Stimulated activated naive B cell treated with anti-CD40 and anti-IgM and Interleukin-4, amounts not matched to agents 10 μg/mL and 1 μg/mL and 100 μg/mL, for 72 hours (primary cell): ENCODE results near the gene SPOP.
A peak's percentile ranks its signal among the peaks of the same experiment; 100 is the strongest.
"Not testable (repeated sequence)": the region's sequence is repeated elsewhere in the genome, so short reads cannot be mapped to it uniquely, and the experiment has no call there.

Experiments
- ATAC-seq, 2 donors: fragments of 150-1000 bp; cut with Tn5 transposase; replicated peaks; 2 replicates each; pipeline ENCODE4 v1.10.0; 2021; ENCODE audit warnings: moderate library complexity in 1 of 2
- DNase-seq: peaks from one replicate; pipeline ENCODE4 v3.0.0; 2021
- H3K27ac Mint-ChIP-seq: one replicate; pipeline ENCODE4 v1.8.0; 2022; ENCODE audit warnings: mild to moderate bottlenecking, mixed read lengths
- H3K27me3 Mint-ChIP-seq, 2 donors: one replicate each; pipeline ENCODE4 v1.8.0; 2022; ENCODE audit warnings: mixed read lengths in 2 of 2
- H3K36me3 Mint-ChIP-seq, 2 donors: one replicate each; pipeline ENCODE4 v1.8.0; 2022; ENCODE audit warnings: mixed read lengths in 2 of 2, mild to moderate bottlenecking in 1 of 2
- H3K4me1 Mint-ChIP-seq, 2 donors: one replicate each; pipeline ENCODE4 v1.8.0; 2022; ENCODE audit warnings: mixed read lengths in 2 of 2, mild to moderate bottlenecking in 1 of 2
- H3K4me3 Mint-ChIP-seq, 2 donors: one replicate each; pipeline ENCODE4 v1.8.0; 2022; ENCODE audit warnings: mild to moderate bottlenecking in 2 of 2, mixed read lengths in 2 of 2, moderate library complexity in 1 of 2
- H3K9me3 Mint-ChIP-seq, 2 donors: one replicate each; pipeline ENCODE4 v1.8.0; 2022; ENCODE audit warnings: mixed read lengths in 2 of 2, mild to moderate bottlenecking in 1 of 2

SPOP gene

DNA sequence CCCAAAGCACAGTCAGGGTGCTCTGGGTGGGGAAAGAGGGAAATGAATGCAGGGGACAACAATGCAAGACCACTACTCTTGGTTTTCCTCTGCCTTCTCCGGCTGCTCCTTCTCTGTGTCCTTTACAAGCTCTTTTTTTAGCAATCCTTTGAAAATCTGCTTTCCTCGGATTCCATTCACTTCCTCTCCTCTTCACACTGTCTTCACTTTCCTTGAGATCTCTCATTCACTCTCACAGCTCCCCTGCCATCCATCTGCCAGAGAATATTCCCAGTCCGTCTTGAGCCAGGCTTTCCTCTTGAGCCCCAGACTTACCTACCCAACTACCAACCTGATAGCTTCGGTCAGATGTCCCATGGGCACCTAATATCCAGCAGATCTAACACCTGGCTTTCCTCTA, 11.0 kb upstream of the SPOP start:
- ATAC-seq, result no peak
- H3K27ac Mint-ChIP-seq, result peak overlapping the region; percentile 68
- H3K4me3 Mint-ChIP-seq, result no peak overlapping the region
- no peaks in the 10 kb centered on the region for H3K9me3 Mint-ChIP-seq
- H3K4me1 Mint-ChIP-seq, result peaks cover 14 to 20% of the 10 kb centered on the region in 2 donors
- H3K36me3 Mint-ChIP-seq, result no peaks in the 10 kb centered on the region
- peaks cover 0 to 4% of the 10 kb centered on the region in 2 donors for H3K27me3 Mint-ChIP-seq
- no peak for DNase-seq

- Mint-ChIP-seq H3K4me1 (peaks cover 14 to 20% of the 10 kb centered on the region in 2 donors), H3K4me3 (peak overlapping the region in 1 of 2 donors; percentile 1), H3K9me3 (no peaks in the 10 kb centered on the region), H3K36me3 (no peaks in the 10 kb centered on the region), H3K27me3 (peaks cover 0 to 4% of the 10 kb centered on the region in 2 donors), H3K27ac (peak overlapping the region; percentile 83)
- ATAC-seq (peak in 1 of 2 donors; percentile 41), DNase-seq (no peak)
Measured at GRCh38 chr17:49687878-49688491, 10.1 kb upstream of the SPOP start.

DNA sequence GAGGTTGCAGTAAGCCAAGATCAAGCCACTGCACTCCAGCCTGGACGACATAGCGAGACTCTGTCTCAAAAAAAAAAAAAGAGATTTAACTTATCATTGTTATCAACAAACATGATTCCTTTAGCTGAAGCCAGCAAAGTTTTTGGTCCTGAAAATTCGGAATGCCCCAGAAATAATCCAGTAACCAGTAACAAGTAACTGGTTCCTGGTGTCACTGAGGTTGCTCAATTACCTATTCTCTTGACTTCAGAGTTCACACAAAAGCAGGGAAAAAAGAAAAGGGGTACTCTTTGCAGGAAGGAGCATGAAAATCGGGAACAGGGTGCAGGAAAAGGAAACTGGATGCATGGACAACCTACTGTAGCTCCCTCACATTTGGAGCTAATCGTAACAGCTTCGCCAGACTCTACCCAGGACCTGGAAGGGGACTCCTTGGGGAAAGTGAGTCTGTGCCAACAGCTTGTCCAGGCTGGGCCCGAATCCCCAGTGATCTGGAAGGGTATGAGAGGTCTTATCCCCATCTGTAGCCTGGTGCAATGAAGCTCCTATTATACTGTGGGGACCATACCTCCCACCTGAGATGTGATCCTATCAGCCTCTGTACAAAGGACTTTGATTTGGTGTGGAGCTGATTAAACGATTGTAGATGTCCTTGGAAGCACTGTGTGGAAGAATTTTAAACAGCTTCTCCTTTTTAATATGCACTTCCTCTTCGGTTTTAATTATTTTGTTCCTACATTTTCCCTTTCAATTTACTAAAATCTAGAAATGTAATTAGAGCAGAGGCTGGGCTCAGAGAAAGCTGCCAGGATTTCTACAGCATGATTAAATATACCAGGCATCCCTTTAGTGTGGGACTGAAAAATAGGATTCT, 3.4 kb upstream of the SPOP start:
- ATAC-seq, result no peak
- no peak for DNase-seq
- H3K27me3 Mint-ChIP-seq, result peaks cover 0 to 7% of the 10 kb centered on the region in 2 donors
- peaks cover 0 to 2% of the 10 kb centered on the region in 2 donors for H3K9me3 Mint-ChIP-seq
- peak overlapping the region; percentile 25 for H3K27ac Mint-ChIP-seq
- no peak overlapping the region for H3K4me3 Mint-ChIP-seq
- H3K4me1 Mint-ChIP-seq, result peaks cover 10 to 13% of the 10 kb centered on the region in 2 donors
- H3K36me3 Mint-ChIP-seq, result peaks cover 4 to 11% of the 10 kb centered on the region in 2 donors

DNA sequence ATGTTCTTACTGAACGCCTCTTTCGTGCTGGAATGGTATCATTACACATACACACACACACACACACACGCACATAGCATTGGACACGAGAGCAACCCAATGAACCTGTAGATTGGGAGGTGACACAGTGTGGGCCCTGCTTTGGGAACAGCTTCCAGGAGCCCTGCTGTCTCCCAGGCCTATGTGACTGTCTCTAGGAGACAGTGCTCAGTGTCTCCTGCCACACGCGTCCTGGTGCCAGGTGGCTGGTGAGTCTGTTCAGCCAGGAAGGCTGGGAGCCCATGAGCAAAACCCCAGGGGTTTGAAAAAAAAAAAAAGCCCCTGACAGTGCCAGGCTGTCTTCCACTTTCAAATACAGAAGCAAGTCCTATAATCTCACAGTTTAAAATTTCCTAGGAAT, 2.4 kb upstream of the SPOP start:
- Mint-ChIP-seq H3K9me3 (peaks cover 0 to 2% of the 10 kb centered on the region in 2 donors), H3K4me3 (no peak overlapping the region), H3K27ac (no peak overlapping the region), H3K4me1 (peaks cover 16 to 24% of the 10 kb centered on the region in 2 donors), H3K36me3 (peaks cover 4 to 11% of the 10 kb centered on the region in 2 donors), H3K27me3 (peaks cover 0 to 7% of the 10 kb centered on the region in 2 donors)
- ATAC-seq (no peak), DNase-seq (no peak)

DNA sequence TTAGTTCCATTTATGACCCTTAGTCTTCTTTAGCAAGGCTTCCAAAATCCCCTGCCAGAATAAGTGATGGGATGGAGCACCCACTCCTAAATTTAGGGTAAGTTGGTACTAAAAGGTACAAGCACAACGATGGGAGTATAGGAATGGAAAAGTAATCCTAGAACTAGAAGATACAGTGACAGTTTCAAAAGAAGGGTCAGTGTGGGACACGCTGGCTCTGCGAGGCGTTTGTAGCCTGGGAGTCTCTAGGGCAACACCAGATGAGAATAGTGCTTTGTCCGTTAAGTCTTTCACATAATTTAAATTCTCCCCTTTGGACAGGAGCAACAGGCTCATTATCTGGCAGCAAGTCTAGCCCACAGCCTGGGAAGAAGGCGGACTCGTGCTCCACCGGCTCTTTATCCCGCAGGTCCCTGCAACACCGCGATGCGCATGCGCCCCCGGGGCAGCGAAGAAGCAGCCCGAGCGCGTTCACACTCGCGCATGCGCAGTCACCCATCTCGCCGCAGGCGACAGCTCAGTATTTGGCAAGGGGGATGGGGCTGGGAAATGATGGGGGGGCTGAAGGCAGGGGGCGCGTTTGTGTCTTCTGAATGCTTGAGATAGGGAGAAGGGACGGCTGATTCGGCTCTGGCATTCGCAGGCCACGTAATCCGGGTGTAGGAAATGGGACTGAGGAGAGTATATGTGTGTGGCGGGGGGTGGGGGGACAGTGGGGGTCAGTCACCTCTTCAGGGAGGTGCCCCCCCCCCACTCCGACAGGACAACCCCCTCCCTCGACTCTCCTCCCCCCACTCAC, 564 bp downstream of the SPOP start:
- peak; percentile 87 for DNase-seq
- ATAC-seq, result peak; percentile 63 to 67
- peaks cover 21 to 41% of the 10 kb centered on the region in 2 donors for H3K4me1 Mint-ChIP-seq
- H3K27me3 Mint-ChIP-seq, result peaks cover 0 to 7% of the 10 kb centered on the region in 2 donors
- peaks cover 12 to 26% of the 10 kb centered on the region in 2 donors for H3K36me3 Mint-ChIP-seq
- H3K4me3 Mint-ChIP-seq, result peak overlapping the region; percentile 83 to 90
- H3K9me3 Mint-ChIP-seq, result peaks cover 0 to 2% of the 10 kb centered on the region in 2 donors
- H3K27ac Mint-ChIP-seq, result peak overlapping the region; percentile 97

- peak overlapping the region; percentile 97 for H3K27ac Mint-ChIP-seq
- peak; percentile 51 for DNase-seq
- H3K27me3 Mint-ChIP-seq, result peaks cover 0 to 3% of the 10 kb centered on the region in 2 donors
- peak; percentile 72 to 77 for ATAC-seq
- peaks cover 12 to 30% of the 10 kb centered on the region in 2 donors for H3K36me3 Mint-ChIP-seq
- peaks cover 23 to 41% of the 10 kb centered on the region in 2 donors for H3K4me1 Mint-ChIP-seq
- H3K9me3 Mint-ChIP-seq, result peaks cover 0 to 2% of the 10 kb centered on the region in 2 donors
- H3K4me3 Mint-ChIP-seq, result peak overlapping the region; percentile 83 to 90
Measured at GRCh38 chr17:49676276-49676868, 1.5 kb downstream of the SPOP start.

- no peak for DNase-seq
- Mint-ChIP-seq H3K4me3 (no peak overlapping the region), H3K4me1 (peaks cover 21 to 41% of the 10 kb centered on the region in 2 donors), H3K27me3 (peaks cover 0 to 3% of the 10 kb centered on the region in 2 donors), H3K9me3 (peaks cover 0 to 2% of the 10 kb centered on the region in 2 donors), H3K27ac (peak overlapping the region; percentile 88), H3K36me3 (peaks cover 12 to 30% of the 10 kb centered on the region in 2 donors)
- no peak for ATAC-seq
Measured at GRCh38 chr17:49674507-49674906, 3.4 kb downstream of the SPOP start.

GRCh38 chr17:49673679-49674078, 4.2 kb downstream of the SPOP start:
- not testable (repeated sequence) for DNase-seq, H3K27ac Mint-ChIP-seq, H3K4me3 Mint-ChIP-seq, H3K27me3 Mint-ChIP-seq, ATAC-seq, H3K9me3 Mint-ChIP-seq
- H3K36me3 Mint-ChIP-seq, result peaks cover 12 to 30% of the 10 kb centered on the region in 2 donors
- H3K4me1 Mint-ChIP-seq, result peaks cover 21 to 41% of the 10 kb centered on the region in 2 donors

DNA sequence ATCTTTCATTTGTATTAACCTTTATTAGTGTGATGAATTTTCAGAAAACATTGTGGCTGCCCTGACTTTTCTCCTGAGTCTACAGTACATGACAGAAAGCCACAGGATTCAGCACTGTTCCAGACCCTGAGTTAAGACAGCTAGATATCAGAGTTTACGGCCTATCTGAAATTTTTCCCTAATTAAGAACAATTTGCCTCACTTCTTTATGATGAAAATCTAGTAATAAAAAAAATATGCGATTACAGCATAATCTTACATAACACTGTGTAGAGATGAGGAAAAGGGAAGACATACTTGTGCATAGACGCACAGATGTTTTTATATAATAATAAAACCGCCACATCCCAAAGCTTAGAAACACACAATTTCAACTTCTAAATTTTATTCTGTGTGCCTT, 7.3 kb downstream of the SPOP start:
- H3K4me1 Mint-ChIP-seq, result peaks cover 11 to 33% of the 10 kb centered on the region in 2 donors
- no peak overlapping the region for H3K4me3 Mint-ChIP-seq
- H3K36me3 Mint-ChIP-seq, result peaks cover 10 to 23% of the 10 kb centered on the region in 2 donors
- no peak overlapping the region for H3K27ac Mint-ChIP-seq
- DNase-seq (no peak), ATAC-seq (no peak)
- no peaks in the 10 kb centered on the region for H3K9me3 Mint-ChIP-seq
- H3K27me3 Mint-ChIP-seq, result no peaks in the 10 kb centered on the region

- peaks cover 9 to 20% of the 10 kb centered on the region in 2 donors for H3K36me3 Mint-ChIP-seq
- no peaks in the 10 kb centered on the region for H3K27me3 Mint-ChIP-seq
- H3K27ac Mint-ChIP-seq, result no peak overlapping the region
- no peaks in the 10 kb centered on the region for H3K9me3 Mint-ChIP-seq
- H3K4me1 Mint-ChIP-seq, result peaks cover 8 to 33% of the 10 kb centered on the region in 2 donors
- ATAC-seq, result no peak
- no peak overlapping the region for H3K4me3 Mint-ChIP-seq
- DNase-seq, result no peak
Measured at GRCh38 chr17:49670002-49670401, 7.9 kb downstream of the SPOP start.

DNA sequence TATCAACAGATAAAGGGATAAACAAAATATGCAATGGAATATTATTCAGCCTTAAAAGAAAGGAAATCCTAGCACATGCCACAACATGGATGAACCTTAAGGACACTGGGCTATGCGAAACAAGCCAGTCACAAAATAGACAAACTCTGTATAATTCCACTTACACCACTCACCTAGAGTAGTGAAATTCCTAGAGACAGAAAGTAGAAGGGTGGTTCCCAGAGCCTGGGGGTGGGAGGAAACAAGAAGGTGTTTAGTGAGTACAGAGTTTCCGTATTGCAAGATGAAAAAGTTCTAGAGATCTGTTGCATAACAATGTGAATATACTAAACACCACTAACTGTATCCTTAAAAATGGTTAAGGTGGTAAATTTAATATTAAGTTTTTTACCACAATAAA, 10.0 kb downstream of the SPOP start:
- Mint-ChIP-seq H3K4me3 (no peak overlapping the region), H3K4me1 (peaks cover 13 to 30% of the 10 kb centered on the region in 2 donors), H3K27ac (no peak overlapping the region), H3K36me3 (peaks cover 6 to 22% of the 10 kb centered on the region in 2 donors), H3K27me3 (no peaks in the 10 kb centered on the region), H3K9me3 (no peaks in the 10 kb centered on the region)
- ATAC-seq, result no peak
- no peak for DNase-seq

DNA sequence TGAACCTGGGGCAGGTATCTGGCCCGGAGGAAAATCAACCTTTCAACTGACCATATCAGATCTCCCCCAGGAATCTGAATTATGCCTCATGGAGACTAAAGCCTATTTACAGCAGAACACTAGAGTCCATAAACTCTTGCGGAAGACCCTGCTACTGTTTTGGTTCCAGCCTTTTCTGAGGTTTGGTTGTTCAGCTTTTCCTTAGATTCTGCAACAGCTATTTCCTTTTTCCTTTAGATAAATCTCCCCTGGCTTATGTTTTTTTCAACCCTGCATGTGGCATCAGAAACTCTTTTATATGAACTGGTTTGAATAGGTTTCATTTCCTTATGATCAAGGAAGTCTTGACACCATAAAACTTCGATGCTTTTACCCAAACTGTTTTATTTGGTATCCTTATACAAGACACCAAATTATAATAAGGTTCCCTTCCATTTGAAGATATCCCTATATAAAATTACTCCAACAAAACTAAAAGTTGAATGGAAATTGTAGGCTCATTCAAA, 13.1 kb downstream of the SPOP start:
- Mint-ChIP-seq H3K27me3 (no peaks in the 10 kb centered on the region), H3K27ac (no peak overlapping the region), H3K4me1 (peaks cover 23 to 45% of the 10 kb centered on the region in 2 donors), H3K9me3 (no peaks in the 10 kb centered on the region), H3K4me3 (no peak overlapping the region), H3K36me3 (peaks cover 12 to 26% of the 10 kb centered on the region in 2 donors)
- ATAC-seq (no peak), DNase-seq (no peak)

DNA sequence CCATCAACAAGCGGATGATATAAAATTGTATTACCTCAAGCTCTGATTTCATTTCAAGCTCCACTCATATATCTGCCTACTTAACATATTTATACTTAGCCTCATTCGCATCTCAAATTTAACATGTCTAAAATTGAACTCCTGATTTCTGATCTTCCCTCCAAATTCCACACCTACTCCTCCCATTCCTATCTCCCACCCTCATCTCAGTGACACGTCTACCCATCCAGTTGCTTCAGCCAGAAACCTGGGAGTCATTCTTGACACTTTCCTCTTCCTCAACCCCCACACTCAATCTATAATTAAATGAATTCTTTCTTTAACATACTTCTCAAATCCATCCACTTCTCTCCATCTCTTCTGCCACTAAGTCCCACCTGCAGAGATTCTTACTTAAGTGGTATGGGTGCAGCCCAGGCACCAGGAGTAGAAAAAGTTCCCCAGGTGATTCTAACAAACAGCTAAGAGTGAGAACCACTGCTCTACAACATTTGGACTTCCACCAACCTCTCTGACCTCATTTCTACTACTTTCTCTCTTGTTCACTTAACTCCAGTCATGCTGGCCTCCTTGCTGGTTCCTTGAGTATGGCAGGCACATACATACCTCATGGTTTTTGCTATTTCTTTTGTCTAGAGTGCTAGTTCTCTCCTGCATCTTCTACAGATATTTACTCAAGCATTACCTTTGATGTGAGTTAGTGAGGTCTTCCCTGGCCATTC, 18.1 kb downstream of the SPOP start:
- ATAC-seq (no peak), DNase-seq (no peak)
- Mint-ChIP-seq H3K4me1 (peaks cover 35 to 37% of the 10 kb centered on the region in 2 donors), H3K4me3 (no peak overlapping the region), H3K27me3 (no peaks in the 10 kb centered on the region), H3K27ac (peak overlapping the region; percentile 1), H3K9me3 (no peaks in the 10 kb centered on the region), H3K36me3 (peaks cover 10 to 39% of the 10 kb centered on the region in 2 donors)
